GM18511 (cell line): ENCODE data around the gene USP25.

Experiments used
- ATAC-seq: cut with Tn5 transposase; IDR thresholded peaks from one replicate; pipeline ENCODE4 v1.9.1; 2021; ENCODE audit warnings: mild to moderate bottlenecking, moderate library complexity; ENCODE audit not compliant: unreplicated experiment

USP25 gene

GRCh38 chr21:15761507-15762100 is 31.8 kb downstream of the USP25 start:
- no peak for ATAC-seq

GRCh38 chr21:15763359-15763758 is 33.6 kb downstream of the USP25 start:
- ATAC-seq: no peak

GRCh38 chr21:15764878-15765277 is 35.1 kb downstream of the USP25 start:
- ATAC-seq: no peak

DNA sequence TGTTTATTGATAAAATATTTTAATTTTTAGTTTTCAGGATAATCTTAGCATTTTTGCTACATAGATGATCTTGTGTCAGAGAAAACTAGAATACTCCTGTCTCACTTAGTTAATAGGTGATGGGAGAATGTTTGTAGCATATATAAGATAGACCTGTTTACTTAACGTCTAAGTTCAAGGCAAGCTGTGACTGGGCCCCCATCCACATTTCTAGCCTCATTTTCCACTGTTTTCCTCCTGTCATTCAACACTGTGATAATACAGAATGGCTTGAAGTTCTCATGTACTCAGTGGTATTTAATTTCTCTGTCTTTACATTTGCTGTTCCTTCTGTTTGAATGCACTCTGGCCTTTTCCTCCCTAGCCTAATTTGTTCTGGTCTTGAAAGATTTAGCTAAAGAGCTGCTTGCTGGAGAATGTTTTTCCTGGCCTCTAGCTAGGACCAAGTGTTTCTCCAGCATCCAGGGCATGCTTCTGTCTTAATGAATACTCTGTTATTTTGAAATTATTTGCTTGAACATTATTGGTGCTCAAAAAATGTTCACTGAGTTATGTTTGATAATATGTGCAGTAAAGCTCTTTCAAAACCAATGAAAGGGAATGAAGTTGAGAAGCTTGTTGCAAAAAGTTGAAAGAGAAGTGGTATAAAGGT is 37.3 kb downstream of the USP25 start:
- ATAC-seq: no peak

- ATAC-seq: no peak
Measured at GRCh38 chr21:15768045-15768601, 38.3 kb downstream of the USP25 start.

GRCh38 chr21:15768853-15769252 is 39.1 kb downstream of the USP25 start:
- ATAC-seq: no peak

DNA sequence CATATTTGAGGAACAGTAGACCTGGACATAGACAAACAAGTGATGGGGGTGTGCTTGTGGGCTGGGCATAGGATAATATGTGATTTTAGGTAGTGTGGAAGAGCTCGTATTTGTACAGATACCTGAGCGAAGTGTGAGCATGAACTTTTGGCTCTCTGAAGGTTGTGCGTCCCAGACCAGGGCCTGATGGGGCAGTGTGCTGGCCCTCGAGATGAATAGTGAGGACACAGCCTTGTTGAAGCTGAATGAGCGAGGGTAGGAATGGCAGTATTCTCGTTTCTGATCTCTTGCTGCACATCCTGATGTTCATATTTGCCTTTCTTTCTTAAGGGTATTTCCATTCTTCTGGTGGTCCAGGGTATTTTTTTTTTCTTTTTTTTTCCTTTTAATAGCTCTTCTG is 41.5 kb downstream of the USP25 start:
- no peak for ATAC-seq

- ATAC-seq: no peak
Measured at GRCh38 chr21:15772654-15773053, 42.9 kb downstream of the USP25 start.

DNA sequence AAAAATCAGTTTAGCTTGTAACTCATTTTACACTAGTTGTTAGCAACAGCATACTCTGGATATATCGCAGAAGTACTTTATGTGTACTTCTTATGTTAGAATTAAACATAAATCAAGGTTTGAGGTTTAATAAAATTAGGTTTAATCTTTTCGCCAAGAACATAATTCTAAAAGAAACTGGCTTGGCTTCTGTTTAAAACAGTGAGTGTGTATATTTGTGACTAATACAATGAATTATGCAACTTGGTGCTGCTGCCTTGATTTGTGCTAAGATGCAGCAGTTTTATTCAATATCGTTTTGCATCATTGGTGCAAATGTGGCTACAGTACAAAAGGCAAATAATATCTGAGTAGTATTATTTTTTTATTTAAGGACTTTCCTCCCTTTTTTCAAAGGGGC is 44.8 kb downstream of the USP25 start:
- ATAC-seq: no peak

DNA sequence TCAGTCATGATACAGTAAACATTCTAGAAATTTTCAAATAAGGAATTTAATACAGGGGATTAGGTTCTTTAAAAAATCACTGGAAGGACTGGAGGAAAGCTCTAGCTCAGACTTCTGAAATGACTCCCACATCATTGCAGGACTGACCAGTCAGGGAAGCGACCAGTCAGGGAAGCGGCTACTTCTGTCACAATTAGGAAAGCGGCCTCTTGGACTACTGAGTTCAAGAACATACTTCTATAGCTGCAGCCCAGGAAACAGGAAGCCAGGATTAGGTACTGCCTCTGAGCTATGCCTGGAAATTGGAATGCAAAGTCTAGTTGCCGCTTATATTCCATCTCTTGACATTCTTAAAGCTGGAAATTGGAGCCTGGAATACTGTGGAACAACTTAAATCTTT is 45.5 kb downstream of the USP25 start:
- no peak for ATAC-seq

DNA sequence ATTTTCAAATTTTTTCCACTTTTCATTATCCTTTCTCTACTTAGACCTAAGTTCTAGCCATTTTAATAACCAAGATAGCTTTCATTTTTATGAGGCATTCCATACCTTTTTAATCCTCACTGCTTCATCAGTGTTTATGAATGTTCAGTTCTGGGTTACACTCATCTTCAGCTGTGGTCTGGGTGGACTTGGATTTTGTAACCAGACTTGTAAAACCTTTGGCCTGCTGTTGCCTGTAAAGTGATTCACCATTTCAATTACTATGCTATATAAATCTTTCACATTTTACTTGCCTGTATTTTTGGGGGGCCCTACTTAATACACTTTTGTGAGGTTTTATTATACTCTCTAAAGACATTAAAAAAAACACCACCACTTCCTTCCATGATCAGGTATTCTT is 46.2 kb downstream of the USP25 start:
- ATAC-seq: no peak

DNA sequence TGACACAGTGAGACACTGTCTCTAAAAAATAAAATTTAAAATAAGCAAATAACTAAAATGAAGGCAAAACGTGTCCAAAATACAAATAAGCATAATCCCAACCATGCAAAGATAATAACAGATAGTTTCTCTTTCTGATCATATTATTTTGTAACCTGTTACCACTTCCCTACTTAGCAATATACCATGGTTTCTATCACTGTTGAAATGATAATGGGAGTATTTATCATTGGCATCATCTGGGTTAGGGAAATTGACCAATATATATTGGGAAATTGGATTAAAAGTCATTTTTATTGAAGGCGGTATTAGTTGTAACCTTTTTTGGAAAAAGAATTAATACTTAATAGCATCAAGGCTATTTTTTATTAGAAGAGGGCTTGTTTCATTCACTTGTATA is 47.0 kb downstream of the USP25 start:
- no peak for ATAC-seq

DNA sequence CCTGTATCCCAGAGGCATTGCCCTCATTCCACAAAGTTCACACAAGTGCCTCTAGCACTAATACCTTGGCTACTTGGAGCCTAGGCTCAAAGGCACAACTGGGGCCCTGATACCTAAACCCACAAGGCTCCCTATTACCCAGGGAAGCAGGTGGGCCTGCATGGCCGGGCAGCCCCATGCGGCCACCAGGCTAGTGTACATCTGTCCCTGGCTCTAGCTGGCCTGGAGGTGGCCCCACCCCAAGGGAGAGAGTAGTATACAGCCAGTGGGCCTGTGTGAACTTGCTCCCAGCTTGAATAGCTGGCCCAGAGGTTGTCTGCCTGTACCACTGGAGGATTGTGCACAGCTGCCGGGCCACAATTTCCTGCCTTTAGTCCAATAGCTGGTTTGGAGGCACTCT is 52.2 kb downstream of the USP25 start:
- no peak for ATAC-seq

GRCh38 chr21:15788847-15789523 is 59.2 kb downstream of the USP25 start:
- no peak for ATAC-seq

GRCh38 chr21:15793109-15793508 is 63.3 kb downstream of the USP25 start:
- ATAC-seq: no peak

- ATAC-seq: no peak
Measured at GRCh38 chr21:15793550-15794235, 63.9 kb downstream of the USP25 start.

DNA sequence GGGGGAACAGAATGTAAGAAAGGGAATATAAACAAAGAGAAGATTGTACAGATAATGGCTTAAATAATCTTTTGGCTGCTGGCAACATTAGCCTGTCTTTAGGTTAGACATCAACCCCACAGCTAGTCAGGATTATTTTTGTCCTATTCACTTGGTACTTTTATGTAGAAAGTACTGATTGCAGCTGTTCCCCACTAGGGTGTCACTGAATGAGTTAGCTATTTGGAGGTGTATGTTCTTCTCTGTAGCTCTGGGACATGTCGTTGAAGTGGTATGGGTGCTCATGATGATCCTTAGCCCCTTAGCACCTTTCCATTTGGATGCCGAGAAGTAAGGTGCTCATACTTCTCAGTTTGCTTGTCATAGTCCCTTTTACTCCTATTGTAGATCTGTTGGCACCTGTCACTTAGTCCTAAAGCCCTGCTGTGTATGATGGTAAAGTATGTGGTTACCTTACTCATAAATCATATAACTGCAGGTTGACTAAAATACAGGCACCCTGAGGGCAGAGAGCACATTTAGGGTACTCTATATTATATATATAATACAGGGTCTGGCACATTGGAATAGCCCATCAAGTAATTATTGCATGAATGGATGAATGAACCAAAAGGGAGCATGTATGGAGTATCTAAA is 64.6 kb downstream of the USP25 start:
- no peak for ATAC-seq

DNA sequence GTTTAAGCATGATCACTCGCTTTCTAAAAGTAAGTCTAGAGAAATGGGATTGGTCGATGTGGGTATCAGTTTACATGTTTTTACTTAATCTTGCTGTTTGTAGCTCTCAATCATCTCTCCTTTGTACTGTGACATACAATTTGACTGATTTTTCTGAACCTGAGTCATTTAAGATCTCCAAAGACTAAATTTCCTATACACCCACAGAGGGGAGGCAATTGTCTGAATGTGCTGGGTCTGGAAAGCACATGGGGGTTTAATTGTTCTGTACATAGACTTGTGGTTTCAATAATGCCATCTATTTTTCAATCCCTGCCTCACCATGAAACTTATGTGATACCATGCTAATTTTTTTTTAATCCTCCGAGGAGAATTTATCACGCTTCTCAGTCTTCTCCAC is 65.8 kb downstream of the USP25 start:
- no peak for ATAC-seq

DNA sequence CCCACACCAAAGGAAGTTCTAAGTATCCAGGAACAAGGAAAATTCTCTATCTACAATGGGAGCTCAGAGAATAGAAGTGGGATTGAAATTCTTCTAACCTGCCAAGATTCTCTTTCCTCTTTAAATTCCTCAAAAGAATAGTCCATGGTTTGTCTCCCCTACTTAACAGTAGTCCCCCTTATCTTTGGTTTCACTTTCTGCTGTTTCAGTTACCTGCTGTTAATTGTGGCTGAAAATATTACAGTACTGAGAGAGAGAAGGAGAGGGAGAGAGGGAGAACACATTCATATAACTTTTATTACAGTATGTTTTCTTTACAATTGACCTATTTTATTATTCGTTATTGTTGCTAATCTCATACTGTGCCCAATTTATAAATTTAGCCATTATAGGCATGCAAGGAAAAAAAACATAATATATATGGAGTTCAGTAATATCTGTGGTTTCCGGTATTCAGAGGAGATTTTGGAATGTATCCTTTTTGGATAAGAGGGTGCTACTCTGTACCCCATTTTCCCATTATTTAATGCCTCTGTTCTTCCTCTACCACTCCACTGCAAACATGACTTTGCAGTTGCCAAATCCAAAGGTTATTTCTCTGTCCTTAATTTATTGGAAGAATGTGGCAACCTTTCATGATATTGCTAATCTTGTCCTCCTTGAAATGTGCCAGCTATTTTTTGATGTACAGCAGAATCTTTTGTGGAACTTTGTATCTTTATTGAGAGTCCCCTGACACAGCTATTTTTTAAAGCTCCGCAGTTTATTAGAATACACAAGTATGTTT is 68.0 kb downstream of the USP25 start:
- no peak for ATAC-seq

DNA sequence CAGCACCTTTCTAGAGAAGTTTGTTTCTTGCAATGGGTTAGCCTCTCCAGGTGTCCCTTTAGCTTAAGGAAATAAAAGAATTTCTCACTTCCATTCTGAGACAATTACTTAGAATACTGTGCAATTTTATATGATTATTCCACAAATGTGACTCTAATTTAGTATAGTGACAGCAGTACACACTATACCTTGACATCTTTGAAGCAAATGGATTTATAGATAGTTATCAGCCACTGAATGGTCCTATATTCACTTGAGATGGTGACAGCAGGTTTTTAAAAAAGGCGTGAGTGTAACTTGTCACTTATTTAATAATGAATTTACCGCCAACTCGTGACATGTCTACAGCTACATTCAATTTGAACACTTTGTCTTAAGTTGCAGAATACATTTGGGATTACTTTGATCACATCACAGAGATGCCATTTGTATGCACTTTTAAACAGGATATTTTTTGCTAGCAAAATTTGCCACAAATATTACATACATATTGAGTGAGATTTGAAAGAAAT is 71.6 kb downstream of the USP25 start:
- no peak for ATAC-seq
